Middle frontal gyrus (tissue), 1 donor: ENCODE results near the gene HUS1.
"Not testable (repeated sequence)": the region's sequence is repeated elsewhere in the genome, so short reads cannot be mapped to it uniquely, and the experiment has no call there.

ENCODE experiments used
- DNase-seq: peaks from one replicate; pipeline ENCODE4 v3.0.0-alpha.2; 2015; ENCODE audit warnings: low spot score; ENCODE audit errors: extremely low spot score

The HUS1 gene

DNA sequence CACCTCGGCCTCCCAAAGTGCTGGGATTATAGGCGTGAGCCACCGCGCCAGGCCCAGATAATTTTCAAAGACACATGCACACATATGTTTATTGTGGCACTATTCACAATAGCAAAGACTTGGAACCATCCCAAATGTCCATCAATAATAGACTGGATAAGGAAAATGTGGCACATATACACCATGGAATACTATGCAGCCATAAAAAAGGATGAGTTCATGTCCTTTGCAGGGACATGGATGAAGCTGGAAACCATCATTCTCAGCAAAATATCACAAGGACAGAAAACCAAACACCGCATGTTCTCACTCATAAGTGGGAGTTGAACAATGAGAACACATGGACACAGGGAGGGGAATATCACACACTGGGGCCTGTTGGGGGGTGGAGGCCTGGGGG is 1.2 kb upstream of the HUS1 start:
- not testable (repeated sequence) for DNase-seq

DNA sequence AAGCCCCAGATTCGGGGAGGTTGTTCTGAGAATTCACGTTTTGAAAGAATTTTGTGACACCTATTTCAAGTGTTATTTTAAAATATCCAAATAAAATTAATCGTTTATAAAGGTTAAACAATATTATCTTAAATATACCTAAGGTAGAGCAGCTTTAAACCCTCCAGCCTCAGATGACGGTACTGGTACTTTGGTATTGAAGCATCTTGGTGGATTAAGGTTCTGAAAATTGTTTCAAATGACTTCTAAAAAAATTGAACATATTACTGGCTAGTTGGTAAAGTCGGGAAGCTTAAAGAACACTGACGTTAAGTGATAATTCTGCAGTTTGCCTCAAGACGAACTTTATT is 392 bp upstream of the HUS1 start:
- DNase-seq: no peak

DNA sequence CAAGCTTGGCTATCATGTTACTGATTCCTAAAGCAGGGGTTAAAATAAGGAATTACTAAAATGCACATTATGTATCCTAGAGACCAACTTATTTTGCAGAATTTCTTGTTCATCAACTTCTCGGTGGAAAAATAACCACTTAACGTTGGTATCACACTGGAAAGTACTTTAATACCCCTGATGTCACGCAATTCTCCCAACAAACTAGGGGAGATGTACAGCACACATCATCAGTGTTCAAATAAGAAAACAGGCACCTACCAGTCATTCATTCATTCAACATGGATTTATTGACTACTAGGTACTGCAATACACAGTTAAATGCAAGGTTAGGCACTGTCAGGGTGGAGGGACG is 648 bp downstream of the HUS1 start:
- DNase-seq: no peak

DNA sequence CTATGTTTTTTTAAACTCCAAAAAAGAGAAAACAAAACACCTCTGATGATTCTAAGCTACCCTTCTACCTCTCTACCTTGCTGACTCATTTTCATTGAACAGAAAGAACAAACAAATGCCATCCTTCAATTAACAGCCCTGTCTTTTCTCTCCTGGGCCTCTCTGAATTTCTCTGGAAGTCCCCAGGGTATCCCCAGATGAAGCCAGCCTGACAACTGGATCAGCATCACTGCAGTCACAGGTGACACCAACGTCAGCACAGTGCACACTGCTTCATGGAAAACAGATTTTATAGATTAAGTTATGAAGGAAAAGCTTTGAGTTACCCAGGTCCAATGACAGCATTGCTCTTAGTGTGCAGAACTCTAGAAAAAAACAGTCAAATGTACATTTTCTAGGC is 5.7 kb downstream of the HUS1 start:
- no peak for DNase-seq

DNA sequence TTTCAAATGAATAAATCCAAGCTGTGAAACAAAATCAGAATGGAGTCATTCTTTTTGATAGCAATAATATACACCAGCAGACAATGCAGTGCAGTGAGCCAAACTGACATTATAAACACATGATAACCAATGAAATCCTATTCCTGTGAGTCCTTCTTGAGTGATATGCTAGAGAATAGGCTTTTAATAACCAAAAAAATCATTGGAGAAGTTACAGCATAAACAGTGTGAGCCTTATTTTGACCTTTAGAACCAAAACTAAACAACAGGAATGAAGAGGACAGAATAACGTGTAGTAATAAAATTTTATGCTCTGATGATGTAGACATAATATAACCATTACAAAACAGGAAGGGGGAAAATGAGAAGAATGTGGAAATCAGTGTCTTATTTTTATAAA is 8.7 kb downstream of the HUS1 start:
- DNase-seq: no peak

DNA sequence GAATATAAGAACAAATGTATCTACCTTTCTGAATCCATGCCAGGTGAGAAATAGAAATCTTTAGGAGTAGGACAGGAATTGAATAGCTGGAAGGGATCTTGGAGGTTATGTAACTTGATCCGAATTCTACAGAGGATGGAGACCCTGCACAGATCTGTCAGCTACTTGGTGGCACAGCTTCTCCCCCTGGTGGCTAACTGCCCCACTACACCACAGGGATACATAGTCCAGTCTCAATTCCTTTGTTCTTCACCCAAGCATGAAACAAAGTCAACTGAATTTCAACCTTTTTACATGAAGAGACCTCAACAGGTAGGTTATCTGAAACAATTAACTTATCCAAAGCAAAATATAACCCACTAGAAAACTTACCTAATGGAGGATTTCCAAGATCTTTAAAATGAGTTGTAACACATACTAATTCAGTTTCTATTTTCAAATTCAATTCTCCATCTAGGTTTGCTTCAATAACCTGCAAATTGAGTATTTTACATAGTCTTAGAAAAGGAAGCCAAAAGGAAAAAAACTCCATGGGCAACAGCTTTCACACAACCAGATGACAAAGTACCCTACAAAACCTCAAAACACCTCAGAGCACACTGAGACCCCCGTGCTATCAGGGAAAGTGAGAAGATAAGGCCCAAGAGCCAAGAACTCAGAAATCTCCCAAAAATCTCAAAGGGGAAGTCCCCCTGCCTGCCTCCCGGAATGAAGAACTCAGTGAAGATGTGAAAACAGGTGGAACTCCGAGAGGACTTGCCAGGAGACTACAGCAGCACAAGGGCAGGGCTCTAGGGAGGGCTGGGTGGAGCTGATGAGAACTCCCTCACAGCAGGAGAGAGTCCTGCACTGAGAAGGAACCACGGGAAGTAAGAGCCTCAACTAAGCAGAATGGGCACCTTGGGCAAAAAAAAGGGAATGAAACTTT is 10.3 kb downstream of the HUS1 start:
- DNase-seq: no peak

DNA sequence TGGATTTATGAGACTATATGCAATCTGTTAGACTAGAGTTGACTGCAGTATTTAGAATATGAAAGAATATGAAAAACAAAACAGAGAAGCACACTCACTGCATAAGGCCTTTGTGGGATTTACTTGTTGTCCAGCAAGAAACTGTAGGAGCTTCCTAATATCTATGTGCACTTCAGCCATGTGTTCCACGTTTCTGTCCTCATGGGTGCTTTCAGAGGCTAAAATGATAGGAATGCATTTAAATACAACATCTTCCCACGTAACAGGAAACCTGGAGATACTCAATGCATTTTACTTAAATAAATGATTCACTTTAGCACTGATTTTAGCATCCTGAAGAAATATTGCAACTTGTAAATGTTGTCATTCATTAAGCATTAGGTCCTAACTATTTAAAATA is 11.7 kb downstream of the HUS1 start:
- DNase-seq: no peak

DNA sequence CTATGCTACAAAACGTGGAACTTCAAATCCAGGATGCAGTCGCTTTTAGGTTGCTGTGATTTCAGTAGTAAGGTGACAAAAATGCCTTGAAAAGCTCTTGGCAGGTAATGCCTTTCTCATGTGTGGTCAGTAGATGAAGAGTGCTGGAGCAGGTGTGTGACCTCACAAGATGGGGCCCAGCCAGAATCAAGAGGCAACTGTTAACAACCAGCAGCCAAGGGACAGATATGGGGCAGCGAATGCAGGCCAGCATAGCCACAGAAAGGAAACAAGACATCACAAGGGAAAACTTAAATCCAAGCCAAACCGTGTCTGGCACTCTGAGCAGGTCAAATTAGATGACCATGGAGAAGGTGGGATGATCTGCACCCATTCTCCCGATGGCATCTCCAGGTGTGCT is 12.3 kb downstream of the HUS1 start:
- DNase-seq: no peak

DNA sequence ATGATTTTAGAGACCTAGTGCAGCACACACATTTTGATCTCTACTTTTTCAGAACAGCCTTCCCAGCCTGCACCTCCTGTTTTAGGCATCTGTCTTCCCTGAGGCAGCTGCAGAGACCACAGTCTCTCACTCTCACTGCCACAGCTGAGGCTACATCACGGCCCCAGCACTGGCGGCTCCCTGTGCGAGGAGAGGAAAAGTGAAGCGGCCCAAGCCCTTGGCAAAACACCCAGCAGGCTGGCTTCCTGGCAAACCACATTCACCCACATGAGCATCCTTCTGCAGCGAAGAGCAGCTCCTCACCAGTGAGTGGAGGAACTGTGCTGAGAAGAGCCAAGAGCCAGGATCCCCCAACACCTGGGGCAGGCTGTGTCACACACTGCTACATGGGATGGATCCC is 14.0 kb downstream of the HUS1 start:
- no peak for DNase-seq

DNA sequence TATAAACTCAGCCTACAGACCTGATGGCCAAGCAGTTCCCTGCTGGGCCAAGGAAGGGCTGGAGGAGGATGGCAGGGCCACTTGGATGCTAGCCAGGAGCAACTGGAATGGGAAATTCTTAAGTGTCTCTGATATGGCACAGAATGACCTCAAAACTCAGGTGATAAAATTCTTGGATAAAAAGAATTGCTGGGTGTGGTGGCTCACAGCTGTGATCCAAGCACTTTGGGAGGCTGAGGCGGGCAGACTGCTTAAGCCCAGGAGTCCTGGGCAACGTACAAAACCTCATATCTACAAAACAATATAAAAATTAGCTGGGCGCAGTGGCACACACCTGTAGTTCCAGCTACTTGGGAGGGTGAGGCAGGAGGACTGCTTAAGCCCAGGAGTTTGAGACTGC is 17.2 kb downstream of the HUS1 start:
- no peak for DNase-seq

DNA sequence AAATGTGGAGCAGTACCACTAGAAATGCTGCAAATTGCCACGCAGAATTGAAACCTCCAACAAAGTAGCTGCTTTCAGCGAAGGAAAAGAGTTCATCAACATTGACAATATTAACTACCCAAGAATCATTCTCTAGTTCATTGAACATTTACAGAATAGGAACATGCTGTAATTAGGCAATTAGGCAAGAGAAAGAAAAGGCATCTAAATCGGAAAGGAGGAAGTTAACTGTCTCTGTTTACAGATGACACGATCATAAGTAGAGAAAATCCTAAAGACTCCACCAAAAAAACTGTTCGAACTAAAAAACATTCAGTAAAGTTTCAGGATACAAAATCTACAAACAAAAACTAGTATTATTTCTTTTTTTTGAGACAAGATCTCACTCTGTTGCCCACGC is 22.3 kb downstream of the HUS1 start:
- DNase-seq: no peak

DNA sequence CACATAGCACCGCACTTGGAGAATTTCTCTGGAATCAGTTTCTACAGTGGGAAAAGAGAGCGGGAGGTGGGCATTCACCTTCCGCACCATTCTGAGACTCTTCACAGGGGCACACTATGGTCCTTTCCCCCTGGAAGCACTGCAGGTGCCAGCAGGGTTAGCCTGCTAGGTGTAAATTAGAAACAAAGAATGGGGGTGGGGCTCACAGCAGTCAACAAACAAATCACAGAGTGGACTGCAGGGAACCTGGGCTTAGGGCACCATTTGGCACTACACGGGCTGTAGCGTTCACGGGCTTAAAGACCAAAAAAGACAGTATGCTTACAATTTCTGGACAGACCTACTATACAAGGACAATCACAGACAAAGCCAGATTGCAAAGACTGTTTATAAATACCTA is 23.2 kb downstream of the HUS1 start:
- DNase-seq: no peak

DNA sequence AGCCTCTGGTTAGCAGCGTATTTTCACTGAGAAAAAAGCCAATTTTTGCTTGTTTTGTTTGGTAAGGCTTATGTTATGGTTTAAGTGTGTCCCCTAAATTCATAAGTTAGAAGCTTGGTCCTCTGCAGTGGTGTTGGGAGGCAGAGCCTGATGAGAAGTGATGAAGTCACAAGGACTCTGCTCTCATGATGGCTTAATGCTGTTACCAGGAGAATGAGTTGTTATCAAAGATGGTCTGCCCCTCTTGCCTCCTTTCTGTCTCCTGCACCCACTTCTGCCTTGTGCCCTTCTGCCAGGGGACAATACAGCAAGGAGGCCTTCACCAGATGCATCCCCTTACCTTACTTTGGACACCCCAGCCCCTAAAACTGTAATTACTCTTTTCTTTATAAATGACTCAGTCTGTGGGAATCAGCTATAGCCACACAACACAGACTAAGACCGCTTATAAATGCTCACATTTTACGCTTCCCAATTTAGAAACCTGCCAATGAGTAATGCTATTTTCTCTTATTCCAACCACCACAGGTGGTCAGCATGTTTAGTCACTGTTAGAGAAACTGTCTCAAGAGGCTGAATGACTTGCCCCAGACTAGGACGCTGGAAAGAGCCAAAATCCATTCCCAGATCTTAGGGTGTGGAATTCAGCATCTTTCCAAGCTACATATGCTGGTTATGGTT is 25.0 kb downstream of the HUS1 start:
- DNase-seq: no peak

DNA sequence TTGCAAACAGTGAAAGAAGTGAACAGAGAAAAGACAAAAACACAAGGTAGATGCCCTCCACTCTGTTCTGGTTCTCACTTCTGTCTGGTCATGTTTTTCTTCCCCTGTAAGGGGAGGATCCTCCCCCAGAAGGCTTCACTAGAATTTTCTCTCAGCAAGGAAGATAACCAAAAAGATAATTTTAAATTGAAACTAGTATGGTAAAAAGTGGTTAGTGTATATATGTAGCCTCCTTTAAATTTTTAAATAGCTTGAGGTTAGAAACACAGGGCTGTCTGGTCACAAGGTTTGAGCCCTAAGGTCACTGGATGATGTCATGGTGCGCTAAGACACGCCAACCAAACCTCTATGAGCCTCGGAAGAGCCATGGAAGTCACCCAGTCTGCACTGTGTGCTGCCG is 25.6 kb downstream of the HUS1 start:
- no peak for DNase-seq

DNA sequence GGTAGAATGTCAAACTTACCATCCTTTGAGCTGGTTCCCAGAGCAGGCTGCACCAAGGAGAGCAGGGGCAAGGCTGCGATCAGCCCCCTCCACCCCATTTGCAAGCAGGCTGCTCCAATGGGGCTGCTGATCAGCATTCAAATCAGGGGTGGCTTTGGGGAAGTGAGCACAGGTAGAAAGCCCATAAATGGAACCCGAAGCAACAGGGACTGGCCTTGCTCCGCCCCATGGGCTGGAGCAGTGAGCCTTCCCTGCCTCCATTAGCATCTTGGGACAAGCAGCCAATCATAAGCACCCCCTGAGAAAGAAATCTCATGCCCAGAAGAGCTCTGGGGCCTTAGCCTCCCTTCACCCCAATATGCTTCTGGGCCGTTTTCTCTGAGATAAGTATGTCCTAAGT is 27.2 kb downstream of the HUS1 start:
- no peak for DNase-seq

DNA sequence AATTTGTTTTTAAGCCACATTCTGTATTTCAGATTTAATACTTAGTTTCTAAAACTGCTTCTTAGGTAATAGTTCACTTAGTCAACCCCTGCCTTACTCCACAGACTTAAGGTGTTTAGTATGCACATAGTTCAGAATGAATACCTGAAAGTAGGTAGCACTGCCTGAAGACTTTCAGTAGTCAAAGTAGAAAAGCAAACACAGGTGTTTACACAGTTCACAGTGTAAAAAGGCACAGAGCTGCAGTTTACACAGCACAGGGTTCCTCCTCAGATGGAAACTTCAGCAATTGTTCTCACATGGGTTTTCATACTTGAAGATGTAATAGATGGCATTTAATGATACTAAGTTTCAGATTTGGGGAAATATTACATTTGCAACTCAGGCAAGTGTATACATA is 28.0 kb downstream of the HUS1 start:
- no peak for DNase-seq

DNA sequence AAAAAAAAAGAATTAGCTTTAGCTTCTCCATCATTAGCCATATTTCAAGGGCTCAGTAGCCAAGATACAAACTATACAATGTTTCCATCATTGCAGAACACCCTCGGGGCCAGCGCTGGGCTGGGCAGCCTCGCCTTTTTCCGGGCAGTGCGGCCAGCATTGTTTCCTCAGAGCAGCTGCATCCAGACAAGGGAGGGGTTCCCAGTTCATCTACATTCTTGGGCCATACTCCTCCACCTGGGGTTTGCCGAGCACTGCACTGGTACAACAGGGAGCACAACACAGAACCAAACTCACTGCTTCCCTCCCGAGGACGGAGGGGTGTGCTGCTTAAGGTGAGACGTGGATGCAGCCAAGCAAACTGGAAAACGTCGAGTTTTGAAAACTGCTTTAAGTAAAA is 28.7 kb downstream of the HUS1 start:
- DNase-seq: no peak

DNA sequence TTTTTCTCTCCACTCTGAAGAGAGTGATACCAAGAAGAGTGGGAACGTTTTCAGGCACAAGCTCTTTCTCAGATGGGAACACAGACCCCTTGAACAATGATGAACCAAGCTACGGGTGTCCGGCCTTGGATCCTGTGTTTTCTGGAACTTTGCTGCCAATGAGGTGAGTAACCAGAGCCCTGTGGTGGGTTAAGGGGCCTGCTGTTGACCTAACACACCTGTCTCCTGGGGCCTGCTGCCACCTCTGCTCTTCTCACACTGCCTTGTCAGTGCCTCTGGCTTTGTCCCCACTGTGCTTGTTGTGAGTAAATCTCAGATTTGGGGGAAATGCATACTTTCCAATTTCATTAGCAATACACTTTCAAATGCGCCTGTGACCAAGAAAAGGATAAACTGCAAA is 29.7 kb downstream of the HUS1 start:
- no peak for DNase-seq

DNA sequence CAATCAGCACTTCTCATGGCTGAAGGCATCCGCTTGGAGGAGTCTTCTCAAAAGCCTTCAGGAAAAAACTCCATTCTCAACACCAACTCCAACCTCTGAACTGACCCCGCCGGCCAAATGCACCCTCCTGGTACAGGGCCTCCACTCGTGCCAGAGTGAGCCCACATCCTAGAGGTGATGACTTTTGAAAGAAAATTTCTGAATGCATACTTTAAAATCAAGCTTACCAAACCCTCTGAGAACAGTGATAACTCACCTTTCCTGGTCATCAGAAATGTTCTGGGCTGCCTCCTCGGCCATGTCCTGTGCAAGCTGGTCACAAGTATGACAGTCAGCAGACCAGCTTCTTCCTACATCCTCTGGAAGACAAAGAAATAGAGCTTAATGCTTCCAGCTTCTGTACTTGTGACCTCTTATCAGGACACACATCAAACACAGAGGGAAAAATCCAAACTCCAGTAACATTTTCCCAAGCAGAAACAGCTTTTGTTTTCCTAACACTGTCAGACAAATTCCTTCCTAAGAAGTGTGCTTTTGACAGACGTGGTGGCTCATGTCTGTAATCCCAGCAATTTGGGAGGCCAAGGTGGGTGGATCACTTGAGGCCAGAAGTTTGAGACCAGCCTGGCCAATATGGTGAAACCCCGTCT is 31.1 kb downstream of the HUS1 start, which contains the start of gene PKD1L1:
TSS of gene PKD1L1 (minus strand) at position 326 of the 650 bp plus-strand sequence. CDS start at position 300, 26 bp downstream.
- DNase-seq: no peak

DNA sequence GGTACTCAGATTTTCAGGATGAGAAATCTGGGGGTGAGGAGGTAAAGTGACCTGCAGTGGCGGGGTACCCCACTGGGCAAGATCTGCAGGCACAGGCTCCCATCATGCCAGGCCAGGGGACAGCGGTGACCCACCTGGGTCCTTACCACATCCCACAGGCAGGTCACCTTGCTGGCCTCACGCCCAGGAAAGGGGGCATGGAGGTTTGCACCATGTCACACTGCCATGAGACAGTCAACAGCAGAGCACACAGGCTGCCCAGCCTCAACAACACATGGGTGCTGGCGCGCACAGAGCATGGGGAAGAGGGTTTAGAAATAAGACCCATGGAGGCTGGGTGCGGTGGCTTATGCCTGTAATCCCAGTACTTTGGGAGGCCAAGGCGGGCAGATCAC is 32.1 kb downstream of the HUS1 start:
- DNase-seq: no peak

DNA sequence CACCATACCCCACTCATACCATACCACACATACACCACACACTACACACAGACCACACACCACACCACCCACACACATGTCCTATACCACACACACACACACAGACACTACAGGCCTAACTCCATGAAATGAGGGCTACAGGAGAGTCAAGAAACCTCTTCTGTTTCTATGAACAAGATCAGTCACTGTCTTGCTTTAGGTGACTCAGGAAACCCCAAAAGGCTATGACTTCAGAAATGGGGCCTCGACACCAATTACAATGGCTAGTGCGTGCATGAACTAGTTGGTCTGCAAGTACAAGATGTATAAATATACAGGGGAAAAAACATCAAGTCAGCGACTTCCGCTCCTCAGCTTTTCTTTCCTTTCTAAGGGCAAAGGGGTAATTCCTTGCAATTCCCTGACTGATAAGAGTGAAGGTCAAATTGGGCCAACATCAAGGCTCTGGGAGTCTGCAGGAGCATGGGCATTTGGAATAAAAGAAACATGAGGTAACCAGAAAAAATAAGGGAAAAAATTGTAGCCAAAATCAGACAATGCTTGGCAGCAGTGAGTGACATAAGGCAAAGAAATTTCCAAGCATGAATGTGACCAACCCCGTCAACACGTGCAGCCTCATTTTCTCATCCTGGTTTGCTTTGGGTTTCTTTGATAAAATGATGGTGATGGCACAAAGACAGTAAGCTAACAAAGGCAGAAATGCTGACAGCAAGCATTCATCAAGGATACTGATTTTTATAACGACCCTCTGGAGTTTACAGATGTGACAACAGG is 32.6 kb downstream of the HUS1 start:
- no peak for DNase-seq
